IMR-90 (cell line): Measurements from ENCODE around the gene CDC6. TPM values are rescaled to one million over a fixed set of nuclear protein-coding genes. Genes with fewer than 3 reads are reported as not detected.

ENCODE experiments used
- ATAC-seq: fragments of 200-7000 bp; cut with Tn5 transposase; 2 replicates; pipeline ENCODE4 v1.9.1; 2020; ENCODE audit warnings: low read depth, mild to moderate bottlenecking, moderate library complexity
- BruUV-seq: library from RNA; stranded (reverse); fragments of 400-500 nt; replicated peaks from 2 replicates; lab custom pipeline; 2021; lab: Mats Ljungman, UMichigan
- CTCF ChIA-PET: fragments of 300-600 bp; formaldehyde crosslinking; extraction: SDS; loops from one replicate; lab custom pipeline; 2021; ENCODE audit warnings: antibody characterized with exemption; lab: Yijun Ruan, JAX
- POLR2A ChIA-PET: fragments of 300-600 bp; sonication (Branson Sonifier 250); formaldehyde crosslinking; loops from one replicate; lab custom pipeline; 2022; ENCODE audit warnings: antibody characterized with exemption; ENCODE audit not compliant: unreplicated experiment; lab: Charles Lee
- DNase-seq: peaks from one replicate; pipeline ENCODE4 v3.0.0; 2013
- H2AFZ ChIP-seq: replicated peaks from 2 replicates; pipeline ENCODE3; 2013; ENCODE audit warnings: low read length, mild to moderate bottlenecking; ENCODE audit not compliant: poor library complexity
- H2AK5ac ChIP-seq: 2 replicates; pipeline ENCODE4 v1.6.1; 2013; ENCODE audit warnings: low read depth, low read length, inconsistent platforms
- H2AK9ac ChIP-seq: replicated peaks from 2 replicates; pipeline ENCODE3; 2013; ENCODE audit warnings: mild to moderate bottlenecking, low read depth, low read length, moderate library complexity; ENCODE audit not compliant: poor library complexity
- H2BK120ac ChIP-seq: 2 replicates; pipeline ENCODE4 v1.6.1; 2013; ENCODE audit warnings: low read depth, low read length, inconsistent platforms
- H2BK15ac ChIP-seq: 3 replicates; pipeline ENCODE4 v1.6.1; 2013; ENCODE audit warnings: low read depth, low read length, inconsistent platforms
- H2BK20ac ChIP-seq: 2 replicates; pipeline ENCODE4 v1.6.1; 2013; ENCODE audit warnings: low read depth, mild to moderate bottlenecking, inconsistent platforms, low read length, moderate library complexity
- H2BK5ac ChIP-seq: 2 replicates; pipeline ENCODE4 v1.6.1; 2013; ENCODE audit warnings: mild to moderate bottlenecking, low read depth, low read length, inconsistent platforms; ENCODE audit not compliant: poor library complexity, severe bottlenecking
- H3K14ac ChIP-seq: replicated peaks from 2 replicates; pipeline ENCODE4 v1.6.1; 2013; ENCODE audit warnings: low read depth, low read length, inconsistent platforms
- H3K18ac ChIP-seq: 2 replicates; pipeline ENCODE4 v1.6.1; 2013; ENCODE audit warnings: low read depth, low read length, control low read depth
- H3K23ac ChIP-seq: 2 replicates; pipeline ENCODE4 v1.6.1; 2013; ENCODE audit warnings: low read depth, low read length, inconsistent platforms
- H3K27ac ChIP-seq: 2 replicates; pipeline ENCODE4 v1.5.1; 2013; ENCODE audit warnings: mild to moderate bottlenecking, control low read depth, low read length; ENCODE audit not compliant: insufficient read depth
- H3K27me3 ChIP-seq: 2 replicates; pipeline ENCODE4 v1.6.1; 2013; ENCODE audit warnings: low read length; ENCODE audit not compliant: control insufficient read depth, insufficient read depth
- H3K36me3 ChIP-seq: 2 replicates; pipeline ENCODE4 v1.6.1; 2013; ENCODE audit warnings: low read length, mixed read lengths; ENCODE audit not compliant: control insufficient read depth, insufficient read depth
- H3K4ac ChIP-seq: 2 replicates; pipeline ENCODE4 v1.6.1; 2013; ENCODE audit warnings: low read depth, low read length, inconsistent platforms
- H3K4me1 ChIP-seq: 2 replicates; pipeline ENCODE4 v1.6.1; 2013; ENCODE audit warnings: low read length, mixed read lengths; ENCODE audit not compliant: control insufficient read depth, insufficient read depth
- H3K4me2 ChIP-seq: 2 replicates; pipeline ENCODE4 v1.6.1; 2013; ENCODE audit warnings: low read depth, mild to moderate bottlenecking, control low read depth, low read length, moderate library complexity
- H3K4me3 ChIP-seq: 2 replicates; pipeline ENCODE4 v1.5.1; 2013; ENCODE audit warnings: low read depth, mild to moderate bottlenecking, control low read depth, low read length, moderate library complexity; ENCODE audit not compliant: insufficient read depth
- H3K56ac ChIP-seq: 2 replicates; pipeline ENCODE4 v1.6.1; 2013; ENCODE audit warnings: low read length, inconsistent platforms; ENCODE audit not compliant: insufficient read depth; ENCODE audit errors: extremely low read depth
- H3K79me1 ChIP-seq, 2 experiments: 2 replicates each; pipeline ENCODE4 v1.6.1; 2013; ENCODE audit warnings: low read length in 2 of 2, inconsistent platforms in 1 of 2, low read depth in 1 of 2
- H3K9ac ChIP-seq: 2 replicates; pipeline ENCODE4 v1.6.1; 2013; ENCODE audit warnings: low read depth, low read length, control low read depth
- H3K9me1 ChIP-seq: 2 replicates; pipeline ENCODE4 v1.6.1; 2013; ENCODE audit warnings: low read length, inconsistent platforms; ENCODE audit not compliant: insufficient read depth
- H3K9me3 ChIP-seq: 2 replicates; pipeline ENCODE4 v1.6.1; 2013; ENCODE audit warnings: low read length; ENCODE audit not compliant: control insufficient read depth, insufficient read depth
- H4K20me1 ChIP-seq: 2 replicates; pipeline ENCODE4 v1.6.1; 2013; ENCODE audit warnings: low read length, inconsistent platforms; ENCODE audit not compliant: insufficient read depth
- H4K5ac ChIP-seq: 2 replicates; pipeline ENCODE4 v1.6.1; 2013; ENCODE audit warnings: mild to moderate bottlenecking, low read depth, low read length, control low read depth
- H4K8ac ChIP-seq, 2 experiments: 2 replicates each; pipeline ENCODE4 v1.6.1; 2013; ENCODE audit warnings: low read depth in 2 of 2, low read length in 2 of 2, control low read depth in 1 of 2, inconsistent platforms in 1 of 2
- H4K91ac ChIP-seq: 2 replicates; pipeline ENCODE4 v1.6.1; 2013; ENCODE audit warnings: low read depth, low read length, inconsistent platforms; ENCODE audit not compliant: insufficient read depth
- BHLHE40 ChIP-seq: fragments of 150-350 bp; IDR thresholded peaks from 2 replicates; pipeline ENCODE4 v1.6.1; 2016; ENCODE audit warnings: mild to moderate bottlenecking, low read depth, low read length
- CEBPB ChIP-seq: IDR thresholded peaks from 2 replicates; pipeline ENCODE4 v1.6.1; 2012; ENCODE audit warnings: low read depth, low read length, improper control_type of control experiment
- CHD1 ChIP-seq: IDR thresholded peaks from 2 replicates; pipeline ENCODE4 v1.6.1; 2012; ENCODE audit warnings: low read depth, low read length, improper control_type of control experiment
- CTCF ChIP-seq: conservative IDR thresholded peaks from 2 replicates; pipeline ENCODE4 v1.5.1; 2012; ENCODE audit warnings: mild to moderate bottlenecking, low read depth, low read length, improper control_type of control experiment
- FOS ChIP-seq: fragments of 150-350 bp; IDR thresholded peaks from 2 replicates; pipeline ENCODE4 v1.6.1; 2016; ENCODE audit warnings: low read depth, low read length
- MAFK ChIP-seq: IDR thresholded peaks from 2 replicates; pipeline ENCODE4 v1.6.1; 2012; ENCODE audit warnings: low read depth, low read length, improper control_type of control experiment
- MAZ ChIP-seq: IDR thresholded peaks from 2 replicates; pipeline ENCODE4 v1.6.1; 2012; ENCODE audit warnings: low read depth, mild to moderate bottlenecking, low read length, improper control_type of control experiment, moderate library complexity, borderline replicate concordance
- MXI1 ChIP-seq: IDR thresholded peaks from 2 replicates; pipeline ENCODE4 v1.6.1; 2012; ENCODE audit warnings: low read depth, mild to moderate bottlenecking, low read length, moderate library complexity, borderline replicate concordance
- NFE2L2 ChIP-seq: fragments of 150-350 bp; IDR thresholded peaks from 2 replicates; pipeline ENCODE4 v1.6.1; 2016; ENCODE audit warnings: low read depth, mild to moderate bottlenecking, low read length
- POLR2A ChIP-seq: IDR thresholded peaks from 2 replicates; pipeline ENCODE4 v1.6.1; 2012; ENCODE audit warnings: mild to moderate bottlenecking, low read depth, low read length
- RCOR1 ChIP-seq: IDR thresholded peaks from 2 replicates; pipeline ENCODE4 v1.6.1; 2012; ENCODE audit warnings: mild to moderate bottlenecking, low read length, improper control_type of control experiment; ENCODE audit not compliant: insufficient replicate concordance
- SMC3 ChIP-seq: fragments of 150-350 bp; IDR thresholded peaks from 2 replicates; pipeline ENCODE4 v1.6.1; 2016; ENCODE audit warnings: low read depth, mild to moderate bottlenecking, antibody characterized with exemption, low read length, moderate library complexity
- USF2 ChIP-seq: fragments of 150-350 bp; IDR thresholded peaks from 2 replicates; pipeline ENCODE4 v1.6.1; 2017; ENCODE audit warnings: mild to moderate bottlenecking, antibody characterized with exemption, low read length, low read depth
- WGBS, 2 experiments: methylation state at CpG; one replicate each; pipeline versions ENCODE4 v1.1.5 to v1.1.7; 2013; ENCODE audit warnings: missing lambda C conversion rate in 2 of 2; ENCODE audit not compliant: insufficient read length in 1 of 2; ENCODE audit errors: extremely low coverage in 2 of 2; 5-methylcytosine and 5-hydroxymethylcytosine counted together
- dilution Hi-C: fragments of 300-500 bp; cut with HindIII; formaldehyde crosslinking; loops from one replicate; pipeline ENCODE4 v1.14.3; 2018; ENCODE audit warnings: low sequenced_read_pairs; ENCODE audit not compliant: unreplicated experiment
- in situ Hi-C: fragments of 300-500 bp; cut with MboI; formaldehyde crosslinking; loops from 3 replicates; pipeline ENCODE4 v1.14.3; 2019; ENCODE audit warnings: low sequenced_read_pairs, inconsistent platforms, mixed read lengths
- intact Hi-C: fragments of 100-400 bp; cut with micrococcal nuclease; formaldehyde crosslinking; loops from 2 replicates; pipeline ENCODE4 v1.10.0; 2022
- polyA plus RNA-seq, 3 experiments: library from polyadenylated mRNA; depleted of rRNA; stranded (reverse); fragments of >200 nt; gene quantifications; 2 replicates each; pipeline ENCODE4 v1.2.3, GENCODE V29; 2012; ENCODE audit warnings: low replicate concordance in 1 of 3
- total RNA-seq: library from RNA; depleted of rRNA; stranded (reverse); fragments of >200 nt; gene quantifications from 2 replicates; pipeline ENCODE4 v1.2.3, GENCODE V29; 2012

Gene CDC6
- total and polyA plus RNA-seq, 2 of the 4 experiments (the other 2 are of a cell fraction): 15.3 to 25.6 TPM

GRCh38 chr17:40314584-40314956, 26.9 kb downstream of the CDC6 start:
- dilution Hi-C loops: no loop called here
- CTCF ChIA-PET: interaction anchor here (0.9 kb wide), 1 partner anchor 218 kb away, joined by 3 read pairs; no protein-coding TSS in a partner anchor

More at GRCh38 chr17:40314584-40314956, 26.9 kb downstream of the CDC6 start:
- peak overlapping the region; percentile 70; the same call in 1 of the 2 replicates for H2BK120ac ChIP-seq
- peaks cover 7 to 51% of the 10 kb centered on the region in 2 experiments; a peak in 3 of 4 replicates for H3K79me1 ChIP-seq
- H3K18ac ChIP-seq: peak overlapping the region; percentile 59; the same call in 1 of the 2 replicates
- H2BK15ac ChIP-seq: peak overlapping the region; percentile 38; the same call in 2 of the 3 replicates
- TF ChIP-seq CHD1 (no peak), MAFK (0 out of 2 replicates have a peak, but pooled peaks have one; percentile 27), SMC3 (peak; percentile 11; the same call in 1 of the 2 replicates), USF2 (no peak), CTCF (no peak), RCOR1 (peak; percentile 38), MXI1 (0 out of 2 replicates have a peak, but pooled peaks have one; percentile 35), NFE2L2 (peak; percentile 59; the same call in 1 of the 2 replicates), MAZ (peak; percentile 43; the same call in 1 of the 2 replicates), FOS (peak; percentile 97), POLR2A (no peak), BHLHE40 (peak; percentile 67; the same call in 1 of the 2 replicates), CEBPB (0 out of 2 replicates have a peak, but pooled peaks have one; percentile 26)
- no peaks in the 10 kb centered on the region for H3K9me3 ChIP-seq
- no peaks in the 10 kb centered on the region for H3K36me3 ChIP-seq
- peak overlapping the region in 1 of 2 experiments; percentile 48; a peak in 1 of 4 replicates for H4K8ac ChIP-seq
- peak overlapping the region; percentile 72; the same call in 1 of the 2 replicates for H4K91ac ChIP-seq
- DNase-seq (peak; percentile 91), ATAC-seq (no peak)
- no peak overlapping the region for H3K23ac ChIP-seq
- H3K4me2 ChIP-seq: peak overlapping the region; percentile 45; the same call in 1 of the 2 replicates
- peak overlapping the region; percentile 88 for H3K4ac ChIP-seq
- 0 out of 2 replicates have a peak, but pooled peaks cover 12% of the 10 kb centered on the region for H4K20me1 ChIP-seq
- no peak overlapping the region for H3K4me3 ChIP-seq
- WGBS, 2 experiments: no CpG with 5 or more reads among the region's 3 CpGs
- intact Hi-C loops (no loop called here), in situ Hi-C loops (no loop called here)
- H2AK9ac ChIP-seq: peak overlapping the region; percentile 49
- H3K4me1 ChIP-seq: peaks cover 59% of the 10 kb centered on the region
- no peak overlapping the region for H4K5ac ChIP-seq
- no TSS peak for BruUV-seq
- POLR2A ChIA-PET: no interaction called here
- peak overlapping the region; percentile 94 for H2AK5ac ChIP-seq
- peaks cover 45% of the 10 kb centered on the region for H3K9me1 ChIP-seq
- peak overlapping the region; percentile 76; the same call in 1 of the 2 replicates for H2BK20ac ChIP-seq
- peak overlapping the region; percentile 56 for H2AFZ ChIP-seq
- no peak overlapping the region for H3K56ac ChIP-seq
- peak overlapping the region; percentile 78 for H2BK5ac ChIP-seq
- H3K14ac ChIP-seq: peak overlapping the region; percentile 63
- H3K9ac ChIP-seq: no peak overlapping the region
- H3K27ac ChIP-seq: no peak overlapping the region; the same call in 1 of the 2 replicates
- no peaks in the 10 kb centered on the region for H3K27me3 ChIP-seq
